H1 (cell line): ENCODE measurements around the gene PCDH9. TPM values are rescaled to one million over a fixed set of nuclear protein-coding genes. Genes with fewer than 3 reads are reported as not detected.

ENCODE experiments used
- CTCF ChIA-PET: fragments of 300-600 bp; sonication (Branson Sonifier 250); formaldehyde crosslinking; loops from one replicate; lab custom pipeline; 2021; ENCODE audit not compliant: partially characterized antibody; lab: Charles Lee
- POLR2A ChIA-PET: fragments of 300-600 bp; sonication (Branson Sonifier 250); formaldehyde crosslinking; loops from one replicate; lab custom pipeline; 2021; ENCODE audit warnings: inconsistent platforms; ENCODE audit not compliant: partially characterized antibody; lab: Charles Lee
- DNase-seq, 2 experiments: peaks; one replicate each; pipeline versions ENCODE4 v3.0.0 to v3.0.0-alpha.2; 2010 to 2022; ENCODE audit warnings: low spot score in 2 of 2, low read depth in 1 of 2, mixed read lengths in 1 of 2
- FAIRE-seq: peaks from 2 replicates; lab custom pipeline; 2011; peaks lifted over from hg19 to GRCh38; lab: Jason Lieb, UNC
- H2AFZ ChIP-seq: 2 replicates; pipeline ENCODE4 v1.8.1; 2012; ENCODE audit warnings: low read length, inconsistent platforms
- H2AK5ac ChIP-seq: 2 replicates; pipeline ENCODE4 v1.6.1; 2013; ENCODE audit warnings: low read depth, low read length
- H2BK120ac ChIP-seq: replicated peaks from 2 replicates; pipeline ENCODE3; 2013; ENCODE audit warnings: low read depth, low read length, inconsistent platforms
- H2BK12ac ChIP-seq: 2 replicates; pipeline ENCODE4 v1.6.1; 2013; ENCODE audit warnings: low read depth, low read length
- H2BK15ac ChIP-seq: 2 replicates; pipeline ENCODE4 v1.6.1; 2013; ENCODE audit warnings: low read length
- H2BK20ac ChIP-seq: 2 replicates; pipeline ENCODE4 v1.6.1; 2013; ENCODE audit warnings: low read length
- H2BK5ac ChIP-seq: 2 replicates; pipeline ENCODE4 v1.6.1; 2013; ENCODE audit warnings: low read depth, low read length
- H3K14ac ChIP-seq: 2 replicates; pipeline ENCODE4 v1.6.1; 2013; ENCODE audit warnings: inconsistent platforms; ENCODE audit not compliant: insufficient read length
- H3K18ac ChIP-seq: 2 replicates; pipeline ENCODE4 v1.6.1; 2013; ENCODE audit warnings: low read length; ENCODE audit errors: extremely low read depth
- H3K23ac ChIP-seq: 2 replicates; pipeline ENCODE4 v1.6.1; 2013; ENCODE audit warnings: inconsistent platforms; ENCODE audit not compliant: insufficient read length
- H3K23me2 ChIP-seq: 2 replicates; pipeline ENCODE4 v1.6.1; 2013; ENCODE audit warnings: low read depth, low read length
- H3K27ac ChIP-seq: 2 replicates; pipeline ENCODE4 v1.6.1; 2011; ENCODE audit warnings: low read depth, low read length, inconsistent platforms
- H3K27me3 ChIP-seq, 4 experiments: replicated peaks in 1 of 4; 1 replicate in 1 of 4; 2 replicates in 3 of 4; pipeline versions ENCODE4 v1.6.1 to v1.8.1; 2011 to 2013; ENCODE audit warnings: low read length in 3 of 4, mild to moderate bottlenecking in 3 of 4, inconsistent platforms in 2 of 4, mixed read lengths in 2 of 4, moderate library complexity in 1 of 4; ENCODE audit not compliant: control insufficient read depth in 3 of 4, insufficient read depth in 3 of 4; ENCODE audit errors: extremely low read depth in 1 of 4
- H3K36me3 ChIP-seq, 4 experiments: 2 replicates each; pipeline versions ENCODE4 v1.6.1 to v1.8.1; 2011 to 2013; ENCODE audit warnings: mild to moderate bottlenecking in 4 of 4, low read length in 3 of 4, moderate library complexity in 2 of 4, control low read depth in 1 of 4, inconsistent platforms in 1 of 4; ENCODE audit not compliant: insufficient read depth in 4 of 4, control insufficient read depth in 2 of 4
- H3K4ac ChIP-seq: replicated peaks from 2 replicates; pipeline ENCODE3; 2013; ENCODE audit warnings: low read length, low read depth, mixed read lengths, inconsistent platforms; ENCODE audit not compliant: insufficient read length
- H3K4me1 ChIP-seq, 4 experiments: replicated peaks in 1 of 4; 1 replicate in 1 of 4; 2 replicates in 3 of 4; pipeline versions ENCODE4 v1.6.1 to v1.8.1; 2011 to 2013; ENCODE audit warnings: low read length in 3 of 4, inconsistent platforms in 2 of 4, mixed read lengths in 1 of 4; ENCODE audit not compliant: insufficient read depth in 4 of 4, control insufficient read depth in 3 of 4
- H3K4me2 ChIP-seq, 2 experiments: 2 replicates each; pipeline versions ENCODE4 v1.6.1 to v1.8.1; 2011 to 2013; ENCODE audit warnings: low read depth in 2 of 2, low read length in 2 of 2, control low read depth in 1 of 2, inconsistent platforms in 1 of 2, mild to moderate bottlenecking in 1 of 2; ENCODE audit not compliant: insufficient read depth in 1 of 2
- H3K4me3 ChIP-seq, 4 experiments: fragments of 200-600, 300-600 bp in 1 of 4; sonication (generic), shearing (Covaris generic), sonication (Bioruptor Twin) in 1 of 4; 2 replicates each; pipeline versions ENCODE4 v1.5.1 to v1.8.1; 2011 to 2016; ENCODE audit warnings: low read length in 4 of 4, low read depth in 3 of 4, control low read depth in 2 of 4, inconsistent platforms in 2 of 4, mild to moderate bottlenecking in 2 of 4, mixed read lengths in 1 of 4, moderate library complexity in 1 of 4; ENCODE audit not compliant: insufficient read depth in 2 of 4; ENCODE audit errors: extremely low read depth in 1 of 4
- H3K56ac ChIP-seq: replicated peaks from 2 replicates; pipeline ENCODE3; 2013; ENCODE audit warnings: low read depth, mild to moderate bottlenecking, mixed read lengths, low read length, inconsistent platforms; ENCODE audit not compliant: insufficient read length
- H3K79me1 ChIP-seq: 2 replicates; pipeline ENCODE4 v1.6.1; 2013; ENCODE audit warnings: low read depth, low read length, control low read depth
- H3K79me2 ChIP-seq, 2 experiments: 2 replicates each; pipeline versions ENCODE4 v1.6.1 to v1.8.1; 2012 to 2013; ENCODE audit warnings: low read length in 2 of 2, mild to moderate bottlenecking in 2 of 2, inconsistent platforms in 1 of 2; ENCODE audit not compliant: insufficient read depth in 2 of 2, control insufficient read depth in 1 of 2
- H3K9ac ChIP-seq, 4 experiments: replicated peaks in 1 of 4; 1 replicate in 1 of 4; 2 replicates in 3 of 4; pipeline versions ENCODE4 v1.6.1 to v1.8.1; 2011 to 2013; ENCODE audit warnings: low read depth in 3 of 4, low read length in 3 of 4, control low read depth in 2 of 4, mild to moderate bottlenecking in 2 of 4, moderate library complexity in 2 of 4, inconsistent platforms in 1 of 4; ENCODE audit errors: extremely low read depth in 1 of 4
- H3K9me3 ChIP-seq, 2 experiments: 2 replicates each; pipeline versions ENCODE4 v1.6.1 to v1.8.1; 2012 to 2013; ENCODE audit warnings: mild to moderate bottlenecking in 2 of 2, moderate library complexity in 2 of 2, control low read depth in 1 of 2, inconsistent platforms in 1 of 2, low read depth in 1 of 2, low read length in 1 of 2, mixed read lengths in 1 of 2; ENCODE audit not compliant: insufficient read depth in 2 of 2
- H4K20me1 ChIP-seq, 2 experiments: replicated peaks in 1 of 2; 2 replicates each; pipeline versions ENCODE3 to v1.8.1; 2011 to 2013; ENCODE audit warnings: inconsistent platforms in 2 of 2, low read length in 2 of 2, mild to moderate bottlenecking in 1 of 2; ENCODE audit not compliant: insufficient read depth in 2 of 2, control insufficient read depth in 1 of 2
- H4K5ac ChIP-seq: 2 replicates; pipeline ENCODE4 v1.6.1; 2013; ENCODE audit warnings: low read length, low read depth, mixed read lengths, inconsistent platforms; ENCODE audit not compliant: insufficient read length
- H4K8ac ChIP-seq: 2 replicates; pipeline ENCODE4 v1.8.0; 2013; ENCODE audit warnings: mild to moderate bottlenecking, moderate library complexity, low read length, inconsistent platforms; ENCODE audit not compliant: insufficient read depth; ENCODE audit errors: extremely low read depth
- H4K91ac ChIP-seq: replicated peaks from 2 replicates; pipeline ENCODE3; 2013; ENCODE audit warnings: low read length, mixed read lengths, inconsistent platforms; ENCODE audit not compliant: insufficient read length
- BRCA1 ChIP-seq: IDR thresholded peaks from 2 replicates; pipeline ENCODE4 v1.6.1; 2012; ENCODE audit warnings: low read depth, low read length, improper control_type of control experiment
- TAF1 ChIP-seq: IDR thresholded peaks from 2 replicates; pipeline ENCODE4 v1.6.1; 2011; ENCODE audit warnings: mild to moderate bottlenecking, low read depth, low read length
- WGBS, 2 experiments: shearing (Covaris generic) in 1 of 2; methylation state at CpG; one replicate each; pipeline versions ENCODE4 v1.1.6 to v1.1.7; 2013 to 2015; ENCODE audit warnings: low lambda C conversion rate in 2 of 2, mixed read lengths in 2 of 2, inconsistent platforms in 1 of 2, low coverage in 1 of 2, missing lambda C conversion rate in 1 of 2; ENCODE audit not compliant: insufficient replicate concordance in 2 of 2, insufficient coverage in 1 of 2, insufficient read length in 1 of 2; ENCODE audit errors: extremely low coverage in 1 of 2, missing lambda C conversion rate in 1 of 2; 5-methylcytosine and 5-hydroxymethylcytosine counted together
- polyA plus RNA-seq, 7 experiments: library from polyadenylated mRNA; depleted of rRNA in 3 of 7; stranded (reverse) in 5 of 7; unstranded in 2 of 7; fragments of >200 nt in 5 of 7; fragments of 200-250 nt in 2 of 7; gene quantifications; 1 replicate in 5 of 7; 2 replicates in 1 of 7; 4 replicates in 1 of 7; pipeline versions ENCODE4 v1.2.1 to v1.2.3, GENCODE V29; 2011 to 2013; ENCODE audit warnings: missing spikeins in 2 of 7, mixed read lengths in 2 of 7
- total RNA-seq: library from RNA; stranded (reverse); fragmentation: NEBNext Ultra II Directional; extraction: Animal tissue kit (Norgen Biotek cat#: 25700); gene quantifications from 2 replicates; pipeline ENCODE4 v1.2.1, GENCODE V29; 2021

The PCDH9 gene
- total and polyA plus RNA-seq, 2 of the 8 experiments (the other 6 are each of a cell fraction or from before 2014, with no cell fraction given), result 0.12 to 0.60 TPM

- Histone ChIP-seq H3K4me2 (no peak overlapping the region), H3K27ac (no peak overlapping the region), H2BK5ac (no peak overlapping the region), H3K14ac (no peak overlapping the region), H4K20me1 (no peaks in the 10 kb centered on the region), H2BK12ac (no peak overlapping the region), H3K4me1 (peaks cover 0 to 15% (median 8%) of the 10 kb centered on the region in 4 experiments; a peak in 3 of 7 replicates), H3K9me3 (no peaks in the 10 kb centered on the region), H4K8ac (no peak overlapping the region), H2BK120ac (peak overlapping the region; percentile 91), H3K79me1 (no peaks in the 10 kb centered on the region), H2AFZ (no peak overlapping the region), H3K56ac (no peak overlapping the region), H3K27me3 (no peaks in the 10 kb centered on the region), H3K79me2 (no peaks in the 10 kb centered on the region), H2BK15ac (0 out of 2 replicates have a peak overlapping the region, but pooled peaks have one; percentile 82), H2BK20ac (peak overlapping the region; percentile 64; the same call in 1 of the 2 replicates), H2AK5ac (no peak overlapping the region), H4K5ac (no peak overlapping the region), H3K4ac (no peak overlapping the region), H3K23me2 (no peaks in the 10 kb centered on the region), H3K23ac (no peak overlapping the region), H3K18ac (no peak overlapping the region), H4K91ac (no peak overlapping the region), H3K9ac (no peak overlapping the region), H3K36me3 (no peaks in the 10 kb centered on the region), H3K4me3 (no peak overlapping the region)
- ChIA-PET POLR2A (no interaction called here), CTCF (no interaction called here)
- TF ChIP-seq BRCA1 (no peak), TAF1 (no peak)
- DNase-seq (no peak), FAIRE-seq (no peak)
- 95% methylated on average over 5 of the region's 5 CpGs; no CpG with 5 or more reads in 1 of the 2 experiments for WGBS, 2 experiments
Measured at GRCh38 chr13:66532845-66533244, 697.3 kb downstream of the PCDH9 start.
